AG04449 (cell line): ENCODE results near the gene CCDC127.

Experiments
- CTCF ChIA-PET: fragments of 350-600 bp; formaldehyde crosslinking; extraction: SDS; loops from one replicate; lab custom pipeline; 2021; ENCODE audit warnings: antibody characterized with exemption; lab: Yijun Ruan, JAX
- POLR2A ChIA-PET: fragments of 400-600, 350-600 bp; formaldehyde crosslinking; extraction: SDS; loops from one replicate; lab custom pipeline; 2020; ENCODE audit warnings: antibody characterized with exemption, inconsistent platforms; lab: Yijun Ruan, JAX
- DNase-seq: peaks from one replicate; pipeline ENCODE4 v3.0.0-alpha.2; 2010; ENCODE audit warnings: low read depth, low spot score
- H3K4me3 ChIP-seq: 2 replicates; pipeline ENCODE4 v1.5.1; 2011; ENCODE audit warnings: low read depth, mild to moderate bottlenecking, control low read depth, low read length
- CTCF ChIP-seq: IDR thresholded peaks from one replicate; pipeline ENCODE4 v1.5.1; 2011; ENCODE audit warnings: mild to moderate bottlenecking, moderate library complexity, low read length, control low read depth, inconsistent platforms; ENCODE audit not compliant: insufficient read depth; ENCODE audit errors: missing control alignments

The CCDC127 gene

DNA sequence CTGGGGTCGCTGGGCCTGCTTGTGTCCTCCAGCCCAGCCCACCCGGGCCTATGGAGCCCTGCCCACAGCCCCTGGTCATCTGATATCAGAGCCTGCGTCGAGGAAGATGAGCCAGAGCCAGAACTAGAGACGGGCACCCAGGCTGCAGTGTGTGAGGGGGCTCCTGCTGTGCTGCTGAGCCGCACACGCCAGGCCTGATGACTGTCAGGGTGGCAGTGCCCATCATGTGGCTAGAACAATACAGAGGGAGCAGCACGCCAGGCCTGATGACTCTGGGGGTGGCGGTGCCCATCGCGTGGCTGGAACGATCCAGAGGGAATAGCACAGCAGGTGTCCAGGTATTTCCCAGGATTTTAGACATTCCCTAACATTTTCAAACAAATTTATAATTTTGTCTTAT, 35.8 kb downstream of the CCDC127 start:
- no peak overlapping the region for H3K4me3 ChIP-seq
- ChIA-PET CTCF (no interaction called here), POLR2A (no interaction called here)
- TF ChIP-seq CTCF = no peak
- DNase-seq = no peak

GRCh38 chr5:181566-181965, 36.4 kb downstream of the CCDC127 start:
- POLR2A ChIA-PET = no interaction called here
- CTCF ChIA-PET = no interaction called here

GRCh38 chr5:181160-181559, 36.8 kb downstream of the CCDC127 start:
- CTCF ChIA-PET = no interaction called here
- no peak for DNase-seq
- POLR2A ChIA-PET = no interaction called here
- no peak overlapping the region for H3K4me3 ChIP-seq
- no peak for TF ChIP-seq CTCF

More at GRCh38 chr5:181566-181965, 36.4 kb downstream of the CCDC127 start:
- no peak for TF ChIP-seq CTCF
- no peak for DNase-seq
- no peak overlapping the region for H3K4me3 ChIP-seq

DNA sequence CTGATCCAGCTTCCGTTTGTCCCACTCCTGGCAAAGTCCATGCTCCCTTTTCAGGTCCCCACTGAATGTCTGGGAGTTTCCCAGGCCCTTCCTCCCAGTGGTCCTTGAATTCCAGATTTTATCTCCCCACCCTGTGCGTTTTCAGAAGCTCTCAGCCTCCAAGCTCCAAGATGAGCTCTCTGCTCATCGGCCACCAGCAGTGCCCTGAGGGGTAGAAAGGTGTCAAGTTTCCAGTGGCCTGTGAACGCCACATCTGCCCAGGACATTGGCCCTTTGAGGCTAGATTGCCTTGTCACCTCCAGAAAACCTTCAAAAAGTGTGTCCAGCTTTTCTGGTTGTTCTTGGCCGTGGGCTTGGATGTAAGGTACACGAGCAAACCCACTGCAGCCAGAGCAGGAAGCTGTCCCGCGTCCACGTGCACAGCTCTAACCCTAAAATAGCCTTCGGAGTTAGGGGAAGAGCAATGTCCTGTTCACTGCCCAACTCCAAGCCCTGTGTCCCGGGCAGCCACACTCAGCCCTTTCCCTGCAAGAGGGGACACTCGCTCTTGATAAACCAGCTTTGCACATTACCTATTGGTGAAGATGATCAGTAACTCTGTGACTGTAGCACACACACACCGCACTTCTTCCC, 37.6 kb downstream of the CCDC127 start:
- TF ChIP-seq CTCF = no peak
- no peak for DNase-seq
- CTCF ChIA-PET = interaction anchor here (1.4 to 3.1 kb wide), 2 partner anchors 8 to 11 kb away, joined by 5 to 25 read pairs; no protein-coding TSS in a partner anchor
- POLR2A ChIA-PET = no interaction called here
- H3K4me3 ChIP-seq = no peak overlapping the region

GRCh38 chr5:179401-179800, 38.6 kb downstream of the CCDC127 start:
- no peak for DNase-seq
- POLR2A ChIA-PET = interaction anchor here (0.7 kb wide), 1 partner anchor 10 kb away, joined by 3 read pairs; no protein-coding TSS in a partner anchor
- CTCF ChIA-PET = interaction anchor here (1.2 to 3.1 kb wide), 3 partner anchors 9 to 10 kb away, joined by 4 to 25 read pairs (median 5); no protein-coding TSS in a partner anchor
- no peak overlapping the region for H3K4me3 ChIP-seq
- no peak for TF ChIP-seq CTCF

DNA sequence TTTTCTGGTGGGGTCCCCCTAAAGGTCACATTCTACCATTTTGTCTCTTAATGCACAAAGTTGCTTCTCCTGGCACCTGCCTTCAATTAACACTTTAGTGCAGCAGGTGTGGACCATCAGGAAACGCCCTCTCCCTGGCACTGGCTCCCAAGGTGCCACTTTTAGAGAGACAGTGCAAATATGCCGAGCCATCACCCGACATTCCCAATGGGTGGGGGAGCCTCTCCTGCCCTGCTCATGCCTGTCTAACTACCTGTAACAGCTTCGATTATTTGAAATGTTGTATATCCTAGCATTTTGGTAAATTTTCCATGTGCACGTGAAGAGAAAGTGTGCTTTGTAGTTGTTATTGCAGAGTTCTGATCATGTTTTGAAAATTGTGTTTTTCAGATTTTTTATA, 39.8 kb downstream of the CCDC127 start:
- ChIA-PET CTCF (interaction anchor here (1.2 to 3.1 kb wide), 2 partner anchors 8 to 10 kb away, joined by 4 to 25 read pairs; no protein-coding TSS in a partner anchor), POLR2A (no interaction called here)
- DNase-seq = no peak
- H3K4me3 ChIP-seq = no peak overlapping the region
- TF ChIP-seq CTCF = no peak
